Measurements from ENCODE around the gene MINDY3.
"Not testable (repeated sequence)": the region's sequence is repeated elsewhere in the genome, so short reads cannot be mapped to it uniquely, and the experiment has no call there.

Gene MINDY3

DNA sequence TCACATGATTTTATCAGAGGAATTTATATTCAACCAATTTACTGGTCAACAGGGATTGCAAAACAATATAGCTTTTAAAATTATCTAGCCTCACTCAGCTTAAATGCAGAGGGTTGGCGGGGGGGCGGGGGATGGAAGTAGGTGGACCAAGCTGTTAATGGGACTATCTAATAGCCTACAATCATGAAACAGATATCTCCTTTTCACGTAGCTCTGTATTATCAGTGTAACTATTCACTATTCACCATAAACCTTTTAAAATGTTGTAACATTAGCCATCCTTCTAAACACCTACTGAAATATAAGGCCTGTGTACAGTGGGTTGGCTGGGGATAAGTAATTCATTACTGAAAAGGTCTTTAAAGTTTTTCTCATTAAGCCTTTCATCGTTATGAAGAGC lies 56.2 kb downstream of the MINDY3 start:
- DNase-seq: no peak

DNA sequence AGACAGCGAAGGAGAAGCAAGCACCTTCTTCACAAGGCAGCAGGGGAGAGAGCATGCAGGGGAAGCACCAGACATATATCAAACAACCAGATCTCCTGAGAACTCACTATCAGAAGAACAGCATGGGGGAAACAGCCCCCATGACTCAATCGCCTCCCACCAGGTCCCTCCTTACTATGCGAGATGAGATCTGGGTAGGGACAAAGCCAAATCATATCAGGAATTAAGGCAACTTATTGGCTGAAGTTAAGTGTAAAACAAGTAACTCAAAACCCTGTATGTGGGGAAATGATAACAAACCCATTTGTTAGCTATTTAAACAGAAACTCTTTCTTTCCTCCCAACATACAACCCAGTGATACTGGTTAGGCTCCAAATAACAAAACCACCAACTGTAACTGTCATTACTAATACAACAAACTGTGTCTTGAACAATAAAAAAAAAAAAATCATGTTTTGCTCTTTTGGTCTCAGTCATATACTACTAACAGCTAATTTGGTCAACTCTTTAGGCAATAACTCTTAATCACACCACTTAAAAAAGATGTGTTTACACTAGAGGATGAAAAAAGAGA lies 57.8 kb downstream of the MINDY3 start:
- DNase-seq: no peak

DNA sequence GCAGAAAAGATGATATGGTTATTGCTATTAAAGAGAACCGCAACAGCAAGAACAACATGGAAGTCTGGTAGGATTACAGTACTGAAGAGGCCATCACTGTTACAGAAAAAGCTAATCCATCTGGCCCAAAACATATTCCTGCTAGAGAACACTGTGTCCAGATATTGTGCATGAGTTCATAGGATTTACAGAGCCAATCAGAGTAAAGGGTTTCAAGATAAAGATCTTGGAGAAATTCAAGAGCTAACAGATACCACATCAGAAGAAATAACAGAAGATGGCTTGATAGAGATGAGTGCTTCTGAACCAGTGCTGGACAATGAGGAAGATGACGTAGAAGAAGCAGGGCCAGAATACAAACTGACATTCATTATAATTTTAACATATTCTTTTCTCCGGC lies 58.7 kb downstream of the MINDY3 start:
- DNase-seq: no peak

DNA sequence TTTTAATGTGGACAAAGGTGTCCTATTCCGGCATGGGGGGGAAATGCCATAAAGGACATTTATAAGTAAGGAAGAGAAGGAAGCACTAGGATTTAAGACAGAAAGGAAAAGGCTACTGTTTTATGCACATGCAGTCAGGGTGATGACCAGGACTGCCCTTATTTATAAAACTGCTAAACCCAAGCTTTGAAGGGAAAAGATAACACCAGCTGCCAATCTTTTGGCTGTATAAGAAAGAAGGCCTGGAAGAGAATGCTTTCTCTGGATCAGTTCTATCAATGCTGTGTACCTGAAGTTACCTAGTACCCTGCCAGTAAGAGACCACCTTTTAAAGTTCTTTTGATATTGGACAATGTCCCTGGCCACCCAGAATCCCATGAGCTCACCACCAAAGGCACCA lies 59.2 kb downstream of the MINDY3 start:
- DNase-seq: no peak

DNA sequence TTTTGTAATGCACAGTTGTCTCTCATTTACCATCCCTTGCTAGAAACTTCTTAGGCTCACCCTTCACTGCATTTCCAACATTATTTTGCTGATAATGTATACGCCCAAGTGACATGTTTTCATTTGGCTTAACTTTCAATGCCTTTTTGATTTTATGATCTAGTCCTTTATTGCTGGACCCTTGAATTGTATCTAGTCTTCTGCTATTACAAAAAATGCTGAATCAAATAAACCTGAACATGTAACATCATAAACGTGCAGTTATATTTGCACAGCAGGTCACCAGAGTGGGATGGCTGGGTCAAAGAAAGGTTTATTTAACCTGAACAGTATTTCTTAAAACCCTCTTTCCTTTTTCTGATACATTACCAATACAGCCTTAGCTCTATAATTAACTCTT lies 63.0 kb downstream of the MINDY3 start:
- DNase-seq: no peak

DNA sequence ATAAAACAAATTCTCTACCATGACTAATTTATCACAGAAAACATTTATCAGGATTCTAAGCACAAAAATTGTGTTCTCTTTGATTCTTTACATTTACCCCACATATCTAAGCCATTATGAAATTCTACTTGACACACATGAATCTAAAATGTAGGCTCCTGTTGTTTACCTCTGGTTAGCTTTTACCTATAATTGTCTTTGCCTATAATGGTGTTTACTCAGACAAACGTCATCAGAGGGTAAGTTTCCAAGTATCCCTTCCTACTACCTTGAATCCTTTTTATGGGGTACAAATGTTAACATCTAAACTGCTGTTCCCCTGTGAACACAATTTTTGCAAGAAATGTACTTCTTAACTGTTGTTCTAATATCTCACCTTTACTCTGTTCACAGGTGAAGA lies 63.5 kb downstream of the MINDY3 start:
- no peak for DNase-seq

DNA sequence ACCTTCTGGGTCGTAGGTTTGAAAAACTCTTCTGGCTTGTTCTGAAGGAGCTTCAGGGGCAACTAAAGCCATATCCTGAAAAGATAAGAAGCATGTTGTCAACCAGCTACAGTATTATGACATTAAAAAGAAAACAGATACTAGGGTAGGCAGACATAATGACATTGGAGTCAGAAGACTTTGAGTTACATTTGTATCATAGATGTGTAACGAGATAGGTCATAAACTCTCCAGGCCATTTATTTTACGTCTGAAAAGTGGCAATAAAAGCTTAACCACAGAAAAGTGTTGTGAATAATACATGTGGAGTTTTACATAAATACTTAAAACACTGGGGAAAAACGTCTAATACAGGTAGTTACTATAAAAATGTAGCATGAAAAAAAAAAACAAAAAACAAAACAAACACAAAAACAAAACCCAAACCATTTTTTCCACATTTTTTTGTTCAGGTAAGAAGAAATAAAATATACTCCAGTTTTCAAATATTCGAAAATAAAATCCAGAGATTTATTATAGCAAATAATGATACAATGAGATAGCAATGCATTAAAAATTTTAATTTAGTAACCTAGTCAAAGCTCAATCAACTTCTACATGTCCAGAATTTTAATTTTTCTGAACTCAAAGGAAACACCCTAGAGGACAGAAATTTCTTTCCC lies 64.1 kb downstream of the MINDY3 start:
- no peak for DNase-seq

DNA sequence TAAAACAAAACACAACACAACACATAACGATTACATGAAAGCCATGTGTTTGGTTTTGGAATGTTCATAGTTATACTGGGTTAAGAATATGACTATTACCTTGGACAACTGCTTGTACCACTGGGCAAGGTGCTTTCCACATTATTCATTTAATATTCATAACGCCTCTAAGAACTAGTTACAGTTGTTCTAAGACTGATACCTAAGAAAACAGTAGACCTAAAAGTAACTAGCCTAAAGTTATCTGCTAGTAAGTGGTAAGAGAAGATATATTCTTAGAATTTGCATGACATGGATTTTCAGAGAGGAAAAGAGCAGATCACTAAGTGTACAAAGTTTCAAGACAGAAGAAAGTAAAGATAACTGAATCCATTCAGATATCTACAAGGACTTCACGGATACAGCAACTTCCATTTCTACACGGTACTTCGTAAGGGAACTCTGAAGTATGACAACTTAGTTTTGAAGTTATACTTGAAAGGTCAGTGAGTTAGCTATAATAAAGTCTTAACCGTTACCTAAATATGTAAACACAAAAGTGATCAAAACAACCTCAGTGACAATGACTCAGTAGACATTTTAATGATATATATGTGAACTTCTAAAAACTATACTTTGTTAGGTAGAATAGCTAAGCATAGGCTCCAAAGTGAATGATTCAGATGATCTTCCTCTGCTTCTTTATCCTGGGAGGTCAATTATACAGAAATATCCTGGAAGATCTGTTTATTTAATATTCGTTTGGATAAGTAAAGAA lies 65.1 kb downstream of the MINDY3 start:
- no peak for DNase-seq

DNA sequence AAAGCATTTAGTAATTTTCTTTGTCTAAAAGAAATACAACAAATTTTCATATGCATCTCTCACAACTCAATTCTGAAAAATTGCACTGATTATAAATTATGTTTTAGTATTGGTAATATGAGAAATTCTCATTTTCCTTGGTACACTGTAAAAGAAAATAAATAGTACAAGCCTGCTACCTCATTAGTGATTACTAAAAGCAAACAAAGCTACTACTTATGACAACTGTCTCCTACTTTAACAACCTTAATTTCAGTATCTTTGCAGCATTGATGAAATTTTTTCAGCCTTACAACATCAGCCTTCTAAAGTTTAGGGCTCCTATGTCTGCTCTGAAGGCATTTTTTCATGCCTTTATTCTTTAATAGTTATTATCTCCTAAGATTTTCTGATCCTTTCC lies 65.7 kb downstream of the MINDY3 start:
- DNase-seq: no peak

DNA sequence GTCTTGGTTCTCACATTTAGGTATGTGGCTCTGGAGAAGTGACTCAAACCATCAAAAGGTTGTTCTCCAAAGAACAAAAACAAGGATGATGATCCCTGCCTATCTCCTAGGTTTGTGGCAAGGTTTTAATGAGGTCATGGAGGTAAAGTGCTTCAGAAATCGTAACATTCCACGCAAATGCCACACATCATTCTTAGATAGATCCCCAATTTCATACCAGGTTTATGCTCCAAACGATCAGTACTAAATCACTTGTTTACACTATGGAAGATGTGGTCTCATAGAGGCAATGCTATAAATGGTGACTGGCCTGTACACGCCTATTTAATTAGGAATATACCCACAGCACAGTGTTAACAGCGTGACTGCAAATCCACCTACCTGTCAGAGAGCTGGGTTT lies 66.6 kb downstream of the MINDY3 start:
- no peak for DNase-seq

DNA sequence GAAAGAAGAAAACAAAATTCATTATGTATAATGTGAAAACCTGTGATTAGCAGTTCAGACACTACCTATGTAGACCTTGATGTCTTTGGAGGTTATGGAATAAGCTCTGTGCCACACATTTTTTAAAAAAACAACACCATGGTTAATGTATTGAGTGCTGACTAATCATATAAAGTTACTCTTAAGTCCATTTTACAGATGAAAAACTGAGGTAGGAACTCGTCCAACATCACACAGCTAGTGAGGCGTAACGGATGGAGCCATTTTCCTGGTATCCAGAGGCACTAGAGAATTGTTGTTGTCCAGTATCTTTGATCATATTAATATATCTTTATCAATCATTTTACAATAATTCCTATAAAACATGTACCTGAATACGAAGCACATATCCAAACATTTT lies 67.5 kb downstream of the MINDY3 start:
- no peak for DNase-seq

DNA sequence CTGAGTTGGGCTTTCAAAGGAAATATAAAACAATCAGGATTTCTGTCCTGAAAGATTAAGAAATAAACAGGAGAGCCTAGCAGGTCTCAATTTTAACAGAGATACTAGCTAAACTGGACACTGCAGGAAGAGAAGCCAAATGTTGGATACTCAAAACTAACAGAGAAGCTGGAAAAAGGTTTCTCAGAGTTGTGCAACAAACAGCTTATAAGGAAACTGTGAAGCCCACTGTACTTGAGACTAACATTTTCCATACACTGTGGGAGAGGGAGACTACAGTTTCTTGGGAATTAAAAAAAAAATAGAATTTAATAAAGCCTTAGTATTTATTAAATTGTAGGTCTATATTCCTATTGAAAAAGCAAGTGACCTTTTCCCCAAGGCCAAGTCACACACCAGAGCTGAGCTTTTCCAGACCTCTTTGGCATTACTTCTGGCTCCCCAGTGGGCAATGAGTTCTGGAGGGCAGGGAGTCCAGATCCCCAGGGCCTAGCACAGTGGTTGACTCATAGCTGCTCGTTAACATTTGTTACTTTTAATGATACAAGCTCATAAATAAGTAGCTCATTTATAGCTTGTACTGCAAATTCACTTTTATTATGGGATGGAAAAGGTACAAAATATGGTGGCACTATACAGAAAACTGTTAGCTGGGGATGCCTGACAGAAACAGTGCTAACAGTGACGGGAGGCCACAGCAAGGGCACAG lies 68.3 kb downstream of the MINDY3 start:
- no peak for DNase-seq

DNA sequence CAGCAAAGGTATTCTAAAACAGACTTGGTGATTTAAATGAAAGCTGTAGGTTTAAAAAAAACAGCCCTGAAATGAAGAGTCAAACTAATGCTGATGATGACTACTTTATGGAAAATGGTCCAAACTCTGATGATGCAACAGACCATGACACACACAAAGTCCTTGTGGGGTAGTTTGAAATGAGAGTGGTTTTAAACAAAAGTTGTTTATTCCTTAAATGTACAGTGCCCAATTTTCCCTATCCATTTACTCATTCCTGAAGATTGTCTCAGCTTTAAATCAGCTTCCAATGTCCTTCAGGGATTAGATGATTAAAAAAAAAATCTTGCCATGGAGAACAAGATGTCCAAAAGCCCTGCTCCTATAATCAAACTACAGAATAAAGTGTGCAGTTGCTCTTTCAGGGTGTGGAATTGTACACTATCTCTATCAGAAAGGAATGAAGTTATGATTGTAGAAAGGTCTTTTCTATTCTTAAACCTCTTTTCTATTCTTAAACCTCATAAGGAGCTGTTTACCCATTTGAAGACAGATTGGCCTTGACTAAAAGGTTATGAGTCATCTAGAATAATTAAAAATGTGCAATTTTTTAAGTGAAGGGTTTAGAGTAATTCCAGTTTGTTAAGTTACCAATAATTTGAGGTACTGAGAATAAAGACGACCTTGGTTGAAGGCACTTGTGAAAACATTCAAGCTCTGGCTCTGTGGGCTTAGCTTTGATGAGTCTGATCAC lies 70.3 kb downstream of the MINDY3 start:
- no peak for DNase-seq

DNA sequence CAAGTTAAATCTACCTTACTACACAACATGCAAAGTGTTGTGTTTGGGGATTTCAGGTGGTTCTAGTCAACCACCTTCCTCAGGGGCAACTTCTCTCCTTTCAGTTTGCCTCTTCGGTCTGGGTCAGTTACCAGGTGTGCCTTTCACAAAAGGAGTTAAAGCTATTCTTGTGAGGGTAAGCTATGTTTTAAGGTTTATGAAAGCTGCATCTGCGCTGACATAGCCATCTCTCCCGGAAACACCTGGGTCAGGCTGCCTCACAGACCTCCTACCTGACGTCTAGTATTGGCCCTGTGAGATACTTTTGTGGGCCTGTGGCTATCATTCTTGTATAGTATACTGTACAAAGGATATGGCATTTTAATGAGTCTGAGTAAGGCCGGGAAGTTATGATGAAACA lies 72.9 kb downstream of the MINDY3 start:
- DNase-seq: no peak

DNA sequence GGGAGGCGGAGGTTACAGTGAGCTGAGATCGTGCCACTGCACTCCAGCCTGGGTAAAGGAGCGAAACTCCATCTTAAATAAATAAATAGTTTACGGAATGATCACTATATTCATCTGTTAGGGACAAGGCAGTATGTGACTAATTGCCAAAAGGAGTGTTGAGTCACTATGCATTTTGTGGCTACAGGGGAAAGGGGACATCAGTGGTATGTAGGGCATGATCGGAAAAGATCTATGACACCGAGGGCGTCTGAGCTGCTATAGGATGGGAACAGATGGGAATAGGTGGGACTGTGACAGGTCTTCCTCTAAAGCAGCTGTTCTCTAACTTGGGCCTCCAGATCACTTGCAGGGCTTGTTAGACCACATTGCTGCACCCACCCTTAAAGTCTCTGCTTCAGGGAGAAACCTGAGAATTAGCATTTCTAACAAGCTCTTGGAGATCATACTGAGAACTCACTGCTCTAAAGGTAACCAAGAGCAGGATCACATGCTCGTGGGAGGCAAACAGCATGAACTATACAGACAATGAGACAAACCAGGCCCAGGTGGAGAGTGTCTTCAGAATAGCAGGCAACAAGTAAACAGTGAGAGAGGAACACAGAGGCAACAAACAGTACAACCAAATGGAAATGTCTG lies 75.5 kb downstream of the MINDY3 start:
- no peak for DNase-seq

DNA sequence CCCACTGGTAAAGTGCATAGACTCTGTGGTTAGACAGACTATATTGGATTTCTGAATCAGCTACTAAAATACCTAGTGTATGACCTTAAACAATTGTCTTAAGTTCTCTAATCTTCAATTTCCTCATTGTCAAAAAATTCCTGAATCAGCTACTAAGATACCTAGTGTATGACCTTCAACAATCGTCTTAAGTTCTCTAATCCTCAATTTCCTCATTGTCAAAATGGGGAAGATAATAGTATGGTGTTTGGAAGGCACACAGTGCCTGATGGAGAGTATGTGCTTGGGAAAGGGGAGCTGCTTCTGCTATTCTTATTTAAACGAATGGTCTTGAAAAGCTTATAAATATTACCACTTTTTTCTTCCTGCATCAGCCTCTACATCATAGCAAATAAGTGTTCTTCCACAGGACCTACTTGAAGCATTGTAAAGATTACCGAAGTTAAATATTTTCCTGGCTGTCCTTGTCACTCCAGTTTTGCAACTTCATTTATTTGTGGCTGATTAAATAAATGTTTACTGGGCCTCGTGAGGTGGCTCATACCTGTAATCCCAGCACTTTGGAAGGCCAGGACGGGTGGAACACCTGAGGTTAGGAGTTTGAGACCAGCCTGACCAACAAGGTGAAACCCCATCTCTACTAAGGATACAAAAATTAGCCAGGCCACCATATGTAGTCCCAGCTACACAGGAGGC lies 76.2 kb downstream of the MINDY3 start:
- DNase-seq: no peak

DNA sequence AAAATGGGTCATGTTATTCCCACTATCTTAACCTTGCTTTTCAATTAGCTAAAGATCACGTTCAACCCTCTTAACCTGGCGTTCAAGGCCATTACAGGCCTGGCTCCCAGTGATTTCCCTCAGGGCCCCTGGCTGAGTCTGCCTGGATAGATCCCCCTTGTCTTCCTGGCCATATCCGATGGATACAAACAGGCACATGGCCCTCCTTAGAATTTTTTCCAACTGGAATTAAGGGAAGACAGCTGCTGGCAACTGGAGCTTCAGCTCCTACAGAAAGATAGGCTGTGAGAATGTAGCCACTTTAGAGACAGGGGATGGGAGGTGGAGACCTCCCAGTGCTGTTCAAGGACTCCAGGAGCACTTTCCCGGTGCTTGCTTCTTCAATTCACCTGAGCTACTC lies 77.5 kb downstream of the MINDY3 start:
- no peak for DNase-seq

DNA sequence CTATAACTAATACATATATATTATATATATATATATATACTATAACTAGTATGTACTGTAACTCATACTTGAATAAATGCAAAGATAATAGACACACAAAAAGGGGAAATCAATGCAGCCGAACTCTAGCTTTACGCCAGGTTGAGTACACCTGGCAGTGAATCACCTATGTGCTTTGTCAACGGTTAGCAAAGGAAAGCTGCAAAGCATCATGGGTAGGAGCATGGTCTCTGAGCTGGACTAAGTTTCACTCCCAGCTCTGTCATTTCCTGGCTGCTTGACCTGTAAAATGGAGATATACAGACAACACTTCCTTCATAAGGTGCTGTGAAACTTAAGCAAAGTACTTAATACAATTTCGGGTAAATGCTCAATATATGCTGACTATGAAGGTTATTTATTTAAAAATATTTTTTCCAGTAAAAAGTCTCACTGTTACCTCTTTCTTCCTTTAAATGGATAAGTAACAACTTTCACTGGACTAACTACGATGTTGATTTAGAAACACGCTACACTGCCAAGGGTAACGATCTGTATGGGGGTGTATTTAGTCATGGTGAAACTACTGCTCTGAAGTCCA lies 78.8 kb downstream of the MINDY3 start:
- DNase-seq: no peak

DNA sequence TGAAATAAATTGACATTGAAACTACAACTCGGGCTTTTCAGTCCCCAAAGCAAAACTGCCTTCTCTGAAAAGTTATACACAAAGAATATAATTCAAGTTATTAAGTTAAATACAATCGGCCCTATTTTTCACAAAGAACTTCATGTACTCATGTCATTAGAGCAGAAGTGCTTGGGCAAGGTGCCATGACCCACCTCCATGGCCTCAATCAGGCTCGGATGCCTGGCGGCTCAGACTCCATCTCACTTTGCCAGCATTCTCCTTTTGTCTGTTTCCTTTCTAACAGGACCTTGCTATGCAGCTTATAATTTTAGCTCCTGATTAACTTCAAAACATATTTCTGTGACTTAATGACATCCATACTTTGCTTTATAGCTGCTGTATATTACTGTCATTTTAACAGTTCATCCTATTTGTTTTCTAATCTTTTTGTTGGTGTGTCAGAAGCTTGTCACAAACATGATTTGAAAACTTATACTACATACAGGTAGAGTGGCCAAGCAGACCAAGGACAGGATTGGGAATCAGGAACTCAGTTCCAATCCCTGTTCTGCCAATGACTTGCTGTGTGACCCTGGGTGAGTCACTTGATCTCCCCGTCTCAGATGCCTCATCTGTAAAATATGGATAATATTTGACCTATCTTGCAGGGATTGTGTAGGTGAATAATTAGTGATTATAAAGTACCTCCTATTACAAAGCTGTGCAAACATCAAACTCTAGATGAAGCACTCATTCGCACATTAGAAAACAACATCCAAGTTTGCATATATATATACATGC lies 79.8 kb downstream of the MINDY3 start:
- DNase-seq: no peak

DNA sequence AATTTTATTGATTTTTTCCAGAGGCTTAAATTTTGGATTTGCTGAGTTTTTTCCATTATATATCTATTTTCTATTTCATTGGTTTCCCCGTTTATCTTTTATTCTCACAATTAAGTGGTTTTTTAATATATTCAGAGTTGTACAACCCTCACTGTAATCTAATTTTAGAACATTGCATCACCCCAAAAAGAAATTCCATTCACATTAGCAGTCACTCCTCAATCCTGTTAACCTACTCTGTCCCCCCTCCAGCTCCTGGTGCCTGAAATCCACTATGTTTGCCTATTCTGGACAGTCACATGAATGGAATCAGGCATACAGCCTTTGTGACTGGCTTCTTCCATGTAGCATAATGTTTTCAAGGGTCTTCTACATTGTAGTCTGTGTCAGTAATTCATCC lies 84.8 kb downstream of the MINDY3 start:
- DNase-seq: no peak

DNA sequence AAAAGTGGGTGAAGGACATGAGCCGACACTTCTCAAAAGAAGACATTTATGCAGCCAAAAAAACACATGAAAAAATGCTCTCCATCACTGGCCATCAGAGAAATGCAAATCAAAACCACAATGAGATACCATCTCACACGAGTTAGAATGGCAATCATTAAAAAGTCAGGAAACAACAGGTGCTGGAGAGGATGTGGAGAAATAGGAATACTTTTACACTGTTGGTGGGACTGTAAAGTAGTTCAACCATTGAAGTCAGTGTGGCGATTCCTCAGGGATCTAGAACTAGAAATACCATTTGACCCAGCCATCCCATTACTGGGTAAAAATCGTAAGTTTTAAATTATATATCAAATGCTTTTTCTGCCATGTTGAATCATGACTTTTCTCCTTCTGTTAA lies 85.8 kb downstream of the MINDY3 start:
- not testable (repeated sequence) for DNase-seq
